ENCODE data around the gene SZT2.
"Not testable (repeated sequence)": the region's sequence is repeated elsewhere in the genome, so short reads cannot be mapped to it uniquely, and the experiment has no call there.

Gene SZT2

GRCh38 chr1:43454270-43455011 lies 64.7 kb downstream of the SZT2 start:
- DNase-seq (ENCODE audit: low spot score) = peak; percentile 87

DNA sequence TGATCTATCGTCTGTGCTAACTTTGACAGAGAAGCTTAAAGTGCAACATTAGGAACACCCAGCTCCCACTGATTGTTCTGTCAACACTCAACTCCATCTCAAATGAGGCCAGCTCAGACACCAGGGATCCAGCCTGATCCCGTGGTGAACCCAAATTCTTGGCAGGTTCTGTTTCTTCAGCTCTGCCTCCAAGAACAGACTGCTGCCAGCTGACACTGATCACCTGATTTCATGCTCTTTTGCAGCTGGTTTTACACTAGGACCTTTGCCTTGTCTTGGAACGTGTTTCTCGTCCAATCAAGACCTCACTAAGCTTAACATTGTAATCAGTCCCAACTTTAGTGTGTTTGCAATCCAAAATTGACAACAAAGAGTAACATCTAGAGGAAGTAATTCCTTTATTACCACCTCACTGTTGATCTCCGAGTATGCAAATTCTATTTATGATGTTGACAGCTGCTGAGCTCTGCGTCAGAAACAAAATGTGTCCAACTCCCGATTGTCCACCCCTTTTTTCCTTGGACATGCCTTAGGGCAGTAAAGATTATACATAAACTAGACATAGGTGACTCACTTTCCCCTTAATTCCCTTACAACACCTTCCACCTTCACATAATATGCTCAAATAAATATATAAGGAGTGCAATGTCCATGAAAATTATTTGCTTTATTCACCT lies 65.7 kb downstream of the SZT2 start:
- DNase-seq (ENCODE audit: low spot score) = no peak

- DNase-seq (ENCODE audit: low spot score) = not testable (repeated sequence)
Observed at GRCh38 chr1:43458379-43458778, 68.7 kb downstream of the SZT2 start.

- no peak for DNase-seq (ENCODE audit: low spot score)
Observed at GRCh38 chr1:43460988-43461693, 71.4 kb downstream of the SZT2 start.

DNA sequence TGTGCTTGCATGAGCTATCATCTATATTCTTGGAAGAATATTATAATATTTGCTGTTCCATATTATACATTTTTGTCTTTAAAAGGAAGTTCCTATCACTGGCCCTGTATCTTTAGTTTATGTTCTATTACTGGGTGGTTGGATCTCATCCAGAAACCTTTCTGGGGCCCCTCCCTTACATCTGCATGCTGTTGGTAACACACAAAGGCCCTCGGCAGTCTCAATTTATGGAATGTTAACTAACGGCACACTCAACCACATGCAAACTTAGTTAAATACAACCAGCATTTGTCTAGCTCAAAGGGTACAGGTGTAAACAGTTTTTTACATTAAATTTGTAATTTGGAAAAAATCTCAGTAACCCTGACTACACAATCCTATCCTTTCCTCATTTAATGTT lies 73.8 kb downstream of the SZT2 start:
- DNase-seq (ENCODE audit: low spot score) = no peak

- no peak for DNase-seq (ENCODE audit: low spot score)
Observed at GRCh38 chr1:43464681-43465504, 75.2 kb downstream of the SZT2 start.

DNA sequence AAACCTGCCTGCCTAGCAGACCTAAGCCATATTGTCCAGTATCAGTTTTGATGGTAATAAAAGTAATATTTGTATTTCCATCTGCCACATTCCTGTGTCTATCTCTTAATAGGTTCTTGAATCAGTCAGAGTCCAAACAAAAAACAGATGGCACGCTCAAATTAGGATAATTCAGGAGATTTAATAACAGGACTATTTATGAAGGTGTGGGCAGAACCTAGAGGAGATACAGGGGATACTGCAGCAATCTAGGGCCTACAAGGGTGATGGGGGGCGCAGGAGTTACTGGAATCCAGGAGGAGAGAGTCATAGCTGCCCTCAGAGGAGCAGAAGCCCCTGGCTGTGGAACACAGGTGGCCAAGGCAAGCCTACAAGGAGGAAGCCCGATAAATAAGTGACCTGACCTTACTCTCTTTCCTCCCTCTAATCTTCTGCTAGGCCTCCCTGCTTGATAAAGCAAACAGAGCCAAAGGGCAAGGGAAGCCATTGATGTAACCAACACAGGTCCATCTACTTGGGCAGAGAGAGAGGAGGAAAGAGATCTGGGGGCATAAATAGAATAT lies 75.9 kb downstream of the SZT2 start:
- DNase-seq (ENCODE audit: low spot score) = no peak

- DNase-seq (ENCODE audit: low spot score) = no peak
Observed at GRCh38 chr1:43466403-43466802, 76.7 kb downstream of the SZT2 start.

DNA sequence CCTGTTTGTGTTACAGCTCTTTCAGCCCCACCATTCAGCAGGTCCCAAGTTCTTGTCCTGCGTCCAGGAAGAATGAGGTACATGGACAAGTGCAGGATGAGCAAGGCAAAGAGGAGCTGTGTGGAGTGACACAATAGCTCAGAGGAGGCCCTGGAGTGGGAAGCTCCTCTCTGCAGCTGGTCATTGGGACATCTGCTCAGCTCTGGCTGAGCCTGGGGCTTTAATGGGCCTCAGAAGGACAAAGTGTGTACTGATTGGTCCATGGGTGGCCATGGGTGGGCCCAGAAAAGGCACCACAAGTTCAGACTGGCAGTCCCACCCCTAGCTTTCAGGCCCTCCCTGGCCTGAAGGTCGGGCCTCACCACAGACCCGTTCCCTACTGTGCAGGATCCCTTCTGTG lies 78.7 kb downstream of the SZT2 start:
- no peak for DNase-seq (ENCODE audit: low spot score)

DNA sequence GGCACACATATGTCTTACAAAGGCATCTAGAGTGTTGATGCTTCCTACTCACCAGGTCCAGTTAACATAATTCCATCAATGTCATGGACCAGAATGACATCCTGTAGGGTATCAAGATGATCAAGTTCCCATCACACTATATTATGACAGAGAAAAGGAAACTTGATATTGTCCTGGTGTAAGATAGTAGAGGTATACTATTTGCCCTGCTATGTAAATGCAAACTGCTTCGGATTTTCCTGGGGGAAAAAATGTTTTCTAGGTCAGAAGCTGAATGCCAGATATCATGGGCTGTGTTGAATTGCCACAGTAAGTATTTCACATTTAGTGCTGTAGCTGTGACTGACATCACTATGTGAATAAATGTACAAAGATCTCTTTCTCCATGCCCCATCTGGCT lies 80.2 kb downstream of the SZT2 start:
- no peak for DNase-seq (ENCODE audit: low spot score)

- DNase-seq (ENCODE audit: low spot score) = no peak
Observed at GRCh38 chr1:43472087-43472462, 82.4 kb downstream of the SZT2 start.

- DNase-seq (ENCODE audit: low spot score) = not testable (repeated sequence)
Observed at GRCh38 chr1:43472463-43473151, 82.9 kb downstream of the SZT2 start.

DNA sequence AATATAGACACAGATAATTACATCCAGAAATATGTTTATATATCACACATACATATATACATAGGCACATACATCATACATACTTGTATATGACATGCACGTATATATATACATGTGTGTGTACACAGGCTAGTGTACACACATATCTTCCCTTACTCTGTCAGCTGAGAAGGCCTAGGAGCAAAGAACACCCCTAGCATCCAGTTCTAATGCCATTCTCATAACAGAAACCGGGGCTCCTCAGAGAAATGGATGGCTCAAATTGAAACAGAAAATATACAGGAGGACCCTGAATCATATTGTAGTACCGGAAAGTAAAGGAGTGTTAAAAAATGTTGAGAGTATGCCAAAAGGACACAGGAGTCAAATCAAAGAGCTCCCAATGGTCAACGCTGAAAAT lies 83.8 kb downstream of the SZT2 start:
- DNase-seq (ENCODE audit: low spot score) = no peak

DNA sequence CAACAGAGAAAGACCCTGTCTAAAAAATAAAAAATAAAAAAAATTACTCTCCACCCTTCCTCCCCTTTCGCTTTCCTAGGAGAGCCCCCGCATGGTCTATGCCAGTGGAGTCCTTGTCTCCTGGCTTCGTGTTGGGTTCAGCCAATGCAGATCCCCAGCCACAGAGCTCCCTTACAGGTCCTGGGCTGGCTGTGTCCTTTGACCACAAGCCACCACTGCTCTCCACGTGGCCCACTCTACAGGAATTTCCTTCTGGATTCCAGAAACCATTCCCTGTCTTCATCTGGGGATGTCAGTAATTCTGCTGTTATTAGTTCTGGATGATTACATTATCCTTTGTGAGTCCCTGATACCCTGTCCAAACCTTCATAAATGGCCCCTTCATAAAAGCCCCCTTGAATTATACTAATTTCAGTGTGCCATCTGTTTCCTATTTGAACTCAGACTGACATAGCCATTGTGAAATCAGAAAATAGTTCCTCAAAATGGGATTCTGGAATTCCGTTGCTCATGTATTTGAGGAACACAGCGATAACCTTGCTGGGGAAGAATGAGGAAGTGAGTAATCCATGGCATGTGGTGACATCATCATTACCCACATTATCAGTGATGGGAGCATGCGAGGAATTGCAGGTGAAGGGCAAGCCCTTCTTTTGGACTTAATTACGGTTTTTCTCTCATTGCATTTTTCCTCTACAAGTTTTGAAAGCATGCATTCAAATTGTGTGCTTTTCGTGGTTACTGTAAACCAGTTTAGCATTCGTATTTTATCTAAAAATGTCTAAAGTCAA lies 86.1 kb downstream of the SZT2 start:
- not testable (repeated sequence) for DNase-seq (ENCODE audit: low spot score)

- DNase-seq (ENCODE audit: low spot score) = no peak
Observed at GRCh38 chr1:43477716-43478115, 88.0 kb downstream of the SZT2 start.

GRCh38 chr1:43479414-43479813 lies 89.7 kb downstream of the SZT2 start:
- no peak for DNase-seq (ENCODE audit: low spot score)

- DNase-seq (ENCODE audit: low spot score) = no peak
Observed at GRCh38 chr1:43481491-43481890, 91.8 kb downstream of the SZT2 start.

DNA sequence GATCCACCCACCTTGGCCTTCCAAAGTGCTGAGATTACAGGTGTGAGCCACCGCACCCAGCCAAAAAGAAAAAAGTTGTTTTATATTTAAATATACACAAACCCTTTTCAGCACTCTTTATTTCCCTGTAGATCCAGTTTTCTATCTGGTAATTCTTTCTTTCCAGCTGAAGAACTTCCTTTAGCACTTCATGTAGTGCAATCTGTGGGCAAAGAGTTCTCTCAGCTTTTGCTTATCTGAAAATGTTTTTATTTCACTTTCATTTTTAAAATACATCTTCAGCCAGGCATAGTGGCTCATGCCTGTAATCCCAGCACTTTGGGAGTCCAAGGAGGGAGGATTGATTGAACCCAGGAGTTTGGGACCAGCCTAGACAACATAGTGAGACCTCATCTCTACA lies 92.5 kb downstream of the SZT2 start:
- no peak for DNase-seq (ENCODE audit: low spot score)

DNA sequence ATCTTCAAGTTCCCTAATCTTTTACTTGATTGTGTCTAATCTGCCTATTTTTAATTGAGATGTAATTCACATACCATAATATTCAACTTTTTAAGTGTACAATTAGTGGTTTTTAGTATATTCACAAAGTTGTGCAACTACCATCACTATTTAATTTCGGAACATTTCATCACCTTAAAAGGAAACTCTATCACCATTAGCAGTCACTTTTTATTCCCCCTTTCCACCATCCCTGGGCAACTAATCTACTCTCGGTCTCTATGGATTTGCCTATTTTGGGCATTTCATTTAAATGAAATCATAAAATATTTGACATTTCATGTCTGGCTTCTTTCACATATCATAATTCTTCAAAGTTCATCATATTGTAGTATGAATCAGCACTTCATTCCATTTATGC lies 94.7 kb downstream of the SZT2 start:
- no peak for DNase-seq (ENCODE audit: low spot score)

GRCh38 chr1:43488165-43488564 lies 98.5 kb downstream of the SZT2 start:
- no peak for DNase-seq (ENCODE audit: low spot score)

GRCh38 chr1:43491061-43491460 lies 101.4 kb downstream of the SZT2 start:
- no peak for DNase-seq (ENCODE audit: low spot score)
